Transverse colon (tissue), 4 donors: Measurements from ENCODE around the gene BIRC7. TPM values are rescaled to one million over a fixed set of nuclear protein-coding genes. Genes with fewer than 3 reads are reported as not detected.

Experiments used
- DNase-seq: peaks from one replicate; pipeline ENCODE4 v3.0.0-alpha.2; 2019
- H3K27ac ChIP-seq, 4 donors: fragments of 200-600 bp; sonication (generic); 2 replicates each; pipeline ENCODE4 v1.5.1; 2016 to 2018; ENCODE audit warnings: inconsistent platforms in 4 of 4
- H3K27me3 ChIP-seq: fragments of 200-600 bp; sonication (generic); 2 replicates; pipeline ENCODE4 v1.5.1; 2017; ENCODE audit warnings: inconsistent platforms
- H3K36me3 ChIP-seq, 4 donors: fragments of 200-600 bp; sonication (generic); 2 replicates each; pipeline ENCODE4 v1.5.1; 2017 to 2019; ENCODE audit warnings: inconsistent platforms in 4 of 4
- H3K4me1 ChIP-seq, 4 donors: fragments of 200-600 bp; sonication (generic); 2 replicates each; pipeline ENCODE4 v1.5.1; 2017 to 2020; ENCODE audit warnings: inconsistent platforms in 4 of 4
- H3K4me3 ChIP-seq, 4 donors: fragments of 200-600 bp; sonication (generic); 1 replicate in 1 of 4; 2 replicates in 3 of 4; pipeline versions ENCODE4 v1.5.1 to v1.6.1; 2017 to 2019; ENCODE audit warnings: inconsistent platforms in 4 of 4
- H3K9me3 ChIP-seq, 2 donors: fragments of 200-600 bp; sonication (generic); 2 replicates each; pipeline ENCODE4 v1.5.1; 2017 to 2019; ENCODE audit warnings: inconsistent platforms in 2 of 2
- EP300 ChIP-seq: sonication (generic); formaldehyde crosslinking; IDR thresholded peaks from one replicate; pipeline ENCODE4 v1.6.1; 2017; ENCODE audit warnings: antibody characterized with exemption, low read depth
- POLR2A ChIP-seq: fragments of 450-650 bp; IDR thresholded peaks from one replicate; pipeline ENCODE4 v1.6.1; 2016; ENCODE audit warnings: antibody characterized with exemption, mild to moderate bottlenecking, moderate library complexity
- POLR2AphosphoS5 ChIP-seq, 3 donors: sonication (generic); formaldehyde crosslinking; IDR thresholded peaks; one replicate each; pipeline ENCODE4 v1.6.1; 2016; ENCODE audit warnings: antibody characterized with exemption in 3 of 3
- WGBS, 2 donors: methylation state at CpG; one replicate each; pipeline ENCODE4 v1.1.5; 2018; ENCODE audit warnings: low coverage in 1 of 2; 5-methylcytosine and 5-hydroxymethylcytosine counted together
- in situ Hi-C, 4 donors: fragments of 200-750 bp; cut with MboI; loops; one replicate each; pipeline versions ENCODE4 v1.15.0 to v1.15.1; 2017; ENCODE audit warnings: low sequenced_read_pairs in 3 of 4, low pct_ligation_motif_present in 1 of 4, low pct_unique_long_range_greater_than_20kb in 1 of 4
- intact Hi-C: fragments of 100-400 bp; cut with DNase I; formaldehyde crosslinking; loops from one replicate; pipeline ENCODE4 v1.15.1; 2023; ENCODE audit warnings: low total_unique reads
- total RNA-seq, 4 donors: library from RNA; depleted of rRNA; stranded (reverse); fragments of >200 nt; gene quantifications; one replicate each; pipeline ENCODE4 v1.1.0, GENCODE V29; 2016
- TF ChIP-seq, protein P1 (sequence below), 5 experiments: fragments of 200-600 bp in 3 of 5; fragments of 450-650 bp in 2 of 5; sonication (generic) in 3 of 5; IDR thresholded peaks; 1 replicate in 2 of 5; 2 replicates in 3 of 5; pipeline ENCODE4 v1.5.1; 2016 to 2017; ENCODE audit warnings: antibody characterized with exemption in 5 of 5, inconsistent platforms in 3 of 5, mild to moderate bottlenecking in 2 of 5, moderate library complexity in 1 of 5

BIRC7 gene
- total RNA-seq, 4 donors from 2014 or later = 1.6 to 12.7 TPM; not detected in 2

DNA sequence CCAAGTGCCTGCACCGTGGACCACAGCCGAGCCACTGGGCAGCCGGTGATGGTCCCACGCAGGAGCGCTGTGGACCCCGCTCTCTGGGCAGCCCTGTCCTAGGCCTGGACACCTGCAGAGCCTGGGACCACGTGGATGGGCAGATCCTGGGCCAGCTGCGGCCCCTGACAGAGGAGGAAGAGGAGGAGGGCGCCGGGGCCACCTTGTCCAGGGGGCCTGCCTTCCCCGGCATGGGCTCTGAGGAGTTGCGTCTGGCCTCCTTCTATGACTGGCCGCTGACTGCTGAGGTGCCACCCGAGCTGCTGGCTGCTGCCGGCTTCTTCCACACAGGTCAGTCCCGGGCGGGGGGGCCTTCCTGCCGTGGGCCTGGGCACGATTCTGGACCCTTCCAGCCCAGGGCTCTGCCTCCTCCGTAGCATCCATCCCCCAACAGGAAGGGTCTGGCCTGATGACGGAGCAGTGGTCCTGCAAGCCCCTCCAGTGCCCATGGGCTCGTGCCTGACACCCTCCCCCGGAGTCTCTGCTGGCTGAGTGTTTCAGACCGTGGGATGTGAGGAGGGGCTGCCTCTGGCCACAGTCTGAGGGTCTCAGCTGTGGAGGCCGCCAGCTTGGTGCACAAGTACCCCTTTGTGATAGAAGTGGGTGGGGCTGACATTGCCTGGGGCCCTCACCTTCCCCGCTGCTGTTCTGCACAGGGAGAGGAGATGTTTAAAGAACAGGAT lies 572 bp downstream of the BIRC7 start:
- Histone ChIP-seq H3K4me1 (peaks cover 0 to 5% (median 0%) of the 10 kb centered on the region in 4 donors), H3K9me3 (no peaks in the 10 kb centered on the region), H3K27ac (no peak overlapping the region), H3K27me3 (peaks cover 37% of the 10 kb centered on the region), H3K4me3 (no peak overlapping the region), H3K36me3 (no peaks in the 10 kb centered on the region)
- TF ChIP-seq EP300 = no peak
- TF ChIP-seq, protein P1, sequence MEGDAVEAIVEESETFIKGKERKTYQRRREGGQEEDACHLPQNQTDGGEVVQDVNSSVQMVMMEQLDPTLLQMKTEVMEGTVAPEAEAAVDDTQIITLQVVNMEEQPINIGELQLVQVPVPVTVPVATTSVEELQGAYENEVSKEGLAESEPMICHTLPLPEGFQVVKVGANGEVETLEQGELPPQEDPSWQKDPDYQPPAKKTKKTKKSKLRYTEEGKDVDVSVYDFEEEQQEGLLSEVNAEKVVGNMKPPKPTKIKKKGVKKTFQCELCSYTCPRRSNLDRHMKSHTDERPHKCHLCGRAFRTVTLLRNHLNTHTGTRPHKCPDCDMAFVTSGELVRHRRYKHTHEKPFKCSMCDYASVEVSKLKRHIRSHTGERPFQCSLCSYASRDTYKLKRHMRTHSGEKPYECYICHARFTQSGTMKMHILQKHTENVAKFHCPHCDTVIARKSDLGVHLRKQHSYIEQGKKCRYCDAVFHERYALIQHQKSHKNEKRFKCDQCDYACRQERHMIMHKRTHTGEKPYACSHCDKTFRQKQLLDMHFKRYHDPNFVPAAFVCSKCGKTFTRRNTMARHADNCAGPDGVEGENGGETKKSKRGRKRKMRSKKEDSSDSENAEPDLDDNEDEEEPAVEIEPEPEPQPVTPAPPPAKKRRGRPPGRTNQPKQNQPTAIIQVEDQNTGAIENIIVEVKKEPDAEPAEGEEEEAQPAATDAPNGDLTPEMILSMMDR (IDR thresholded peaks at IDR 0.05) = no peak
- TF ChIP-seq POLR2AphosphoS5 (IDR thresholded peaks at IDR 0.05) = no peak
- WGBS, 2 donors = 75% methylated on average over 18 of the region's 26 CpGs; no CpG with 5 or more reads in 1 of the 2 donors
- intact Hi-C loops = no loop called here
- in situ Hi-C loops = no loop called here
- no peak for DNase-seq

DNA sequence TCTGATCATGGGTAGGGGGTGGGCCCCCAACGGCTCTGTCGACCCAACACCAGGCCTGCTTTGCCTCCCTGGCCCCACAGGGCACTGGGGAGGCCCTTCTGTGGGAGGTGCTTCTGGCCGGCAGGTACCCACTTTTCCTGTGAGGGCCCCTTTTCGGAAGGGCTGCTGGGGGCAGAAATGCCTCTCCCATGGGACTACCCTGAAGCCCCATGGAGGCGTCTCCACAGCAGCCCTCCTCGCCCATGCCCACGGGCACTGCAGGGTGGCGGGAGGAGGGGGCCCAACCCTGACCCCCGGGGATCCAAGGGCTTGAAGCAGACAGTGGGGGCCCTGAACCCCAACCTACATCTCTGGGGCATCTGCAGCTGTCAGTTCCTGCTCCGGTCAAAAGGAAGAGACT lies 2.3 kb downstream of the BIRC7 start:
- in situ Hi-C loops (no loop called here), intact Hi-C loops (no loop called here)
- Histone ChIP-seq H3K4me3 (no peak overlapping the region), H3K36me3 (no peaks in the 10 kb centered on the region), H3K9me3 (no peaks in the 10 kb centered on the region), H3K4me1 (no peaks in the 10 kb centered on the region), H3K27me3 (peaks cover 23% of the 10 kb centered on the region), H3K27ac (no peak overlapping the region)
- WGBS, 2 donors = 61% methylated on average over 2 of the region's 10 CpGs; no CpG with 5 or more reads in 1 of the 2 donors
- TF ChIP-seq, protein P1 (IDR thresholded peaks at IDR 0.05) = no peak
- no peak for TF ChIP-seq POLR2A
- no peak for TF ChIP-seq EP300
- TF ChIP-seq POLR2AphosphoS5 (IDR thresholded peaks at IDR 0.05) = no peak
- DNase-seq = no peak

DNA sequence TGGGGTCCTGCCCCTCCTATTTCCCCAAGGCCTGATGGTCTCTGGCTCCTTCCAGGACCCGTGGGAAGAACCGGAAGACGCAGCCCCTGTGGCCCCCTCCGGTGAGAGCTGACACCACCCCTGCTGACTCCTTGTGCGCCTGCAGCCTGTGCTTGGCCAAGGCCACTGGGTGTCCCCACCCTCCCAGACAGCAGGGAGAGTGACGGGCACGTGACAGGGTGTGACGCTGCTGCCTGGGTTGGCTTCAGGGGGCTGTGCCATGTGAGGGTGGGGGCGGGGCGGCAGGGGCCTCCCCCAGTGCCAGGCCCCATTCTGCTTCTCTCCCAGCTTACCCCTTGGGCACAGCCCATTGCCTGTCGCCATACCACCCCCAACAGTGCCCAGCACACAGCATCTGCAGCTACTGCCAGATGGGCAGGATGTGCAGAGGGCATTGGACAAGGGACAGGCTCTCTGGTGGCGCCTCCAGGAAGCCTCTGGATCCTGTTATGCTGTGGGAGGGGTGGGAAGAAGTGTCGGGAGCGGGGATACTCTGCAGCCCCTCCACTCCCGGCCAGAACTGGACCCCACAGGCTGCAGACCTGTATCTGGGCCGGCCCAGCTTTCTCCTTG lies 2.9 kb downstream of the BIRC7 start:
- H3K4me1 ChIP-seq = no peaks in the 10 kb centered on the region
- intact Hi-C loops = no loop called here
- H3K4me3 ChIP-seq = no peak overlapping the region
- H3K36me3 ChIP-seq = no peaks in the 10 kb centered on the region
- no peaks in the 10 kb centered on the region for H3K9me3 ChIP-seq
- TF ChIP-seq EP300 (no peak), POLR2AphosphoS5 (IDR thresholded peaks at IDR 0.05) (no peak), POLR2A (no peak)
- TF ChIP-seq, protein P1 (IDR thresholded peaks at IDR 0.05) = no peak
- no peak overlapping the region for H3K27ac ChIP-seq
- no peak for DNase-seq
- 53% methylated on average over 10 of the region's 16 CpGs; no CpG with 5 or more reads in 1 of the 2 donors for WGBS, 2 donors
- in situ Hi-C loops = no loop called here
- peaks cover 19% of the 10 kb centered on the region for H3K27me3 ChIP-seq

DNA sequence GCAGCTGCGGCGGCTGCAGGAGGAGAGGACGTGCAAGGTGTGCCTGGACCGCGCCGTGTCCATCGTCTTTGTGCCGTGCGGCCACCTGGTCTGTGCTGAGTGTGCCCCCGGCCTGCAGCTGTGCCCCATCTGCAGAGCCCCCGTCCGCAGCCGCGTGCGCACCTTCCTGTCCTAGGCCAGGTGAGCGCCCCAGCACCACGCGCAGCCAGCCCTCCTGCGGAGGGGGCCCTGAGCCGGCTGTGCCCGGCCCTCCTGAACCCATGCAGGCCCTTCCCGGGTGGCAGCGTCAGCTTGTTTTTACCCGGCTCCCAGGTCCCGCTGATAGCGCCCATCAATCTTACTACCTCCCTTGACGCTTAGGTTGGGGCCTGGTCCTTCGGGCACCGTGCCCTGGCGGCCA lies 3.7 kb downstream of the BIRC7 start:
- intact Hi-C loops (no loop called here), in situ Hi-C loops (no loop called here)
- TF ChIP-seq EP300 (no peak), POLR2AphosphoS5 (IDR thresholded peaks at IDR 0.05) (no peak), POLR2A (no peak)
- TF ChIP-seq, protein P1 (IDR thresholded peaks at IDR 0.05) = no peak
- no peak overlapping the region for H3K27ac ChIP-seq
- peaks cover 14% of the 10 kb centered on the region for H3K27me3 ChIP-seq
- no peaks in the 10 kb centered on the region for H3K36me3 ChIP-seq
- no peak for DNase-seq
- no peak overlapping the region for H3K4me3 ChIP-seq
- no peaks in the 10 kb centered on the region for H3K9me3 ChIP-seq
- 90% methylated on average over 30 of the region's 30 CpGs; no CpG with 5 or more reads in 1 of the 2 donors for WGBS, 2 donors
- no peaks in the 10 kb centered on the region for H3K4me1 ChIP-seq
